K562 (cell line): Measurements from ENCODE around the gene CDK1. TPM values are rescaled to one million over a fixed set of nuclear protein-coding genes. Genes with fewer than 3 reads are reported as not detected.

Experiments used
- CTBP1 ChIP-seq: fragments of 450-650 bp; IDR thresholded peaks from 2 replicates; pipeline ENCODE4 v1.6.1; 2016; ENCODE audit warnings: borderline replicate concordance
- ELK1 ChIP-seq: sonication (generic); formaldehyde crosslinking; IDR thresholded peaks from 2 replicates; pipeline ENCODE4 v1.8.1; 2022; ENCODE audit warnings: missing genetic modification reagents
- ILK ChIP-seq: fragments of 450-650 bp; IDR thresholded peaks from 2 replicates; pipeline ENCODE4 v1.6.1; 2016; ENCODE audit warnings: missing genetic modification characterization, low read depth, mild to moderate bottlenecking, missing compliant biosample characterization, moderate library complexity, borderline replicate concordance
- IRF2 ChIP-seq: sonication (generic); formaldehyde crosslinking; IDR thresholded peaks from 2 replicates; pipeline ENCODE4 v1.8.1; 2022; ENCODE audit warnings: mild to moderate bottlenecking, missing genetic modification reagents
- NONO ChIP-seq, 2 experiments: fragments of 200-400 bp in 1 of 2; fragments of 450-650 bp in 1 of 2; formaldehyde crosslinking in 1 of 2; IDR thresholded peaks; 2 replicates each; pipeline ENCODE4 v1.6.1; 2017; ENCODE audit warnings: low read depth in 2 of 2, mild to moderate bottlenecking in 2 of 2, moderate library complexity in 2 of 2, low read length in 1 of 2
- NR4A1 ChIP-seq, 2 experiments: fragments of 250-450 bp in 1 of 2; fragments of 450-650 bp in 1 of 2; sonication (Bioruptor Pico) in 1 of 2; IDR thresholded peaks; 2 replicates each; pipeline versions ENCODE4 v1.4.0 to v1.6.1; 2016 to 2020; ENCODE audit warnings: mild to moderate bottlenecking in 2 of 2, missing compliant biosample characterization in 1 of 2, missing genetic modification characterization in 1 of 2, moderate library complexity in 1 of 2
- POU5F1 ChIP-seq: fragments of 150-350 bp; IDR thresholded peaks from 2 replicates; pipeline ENCODE4 v1.6.1; 2014; ENCODE audit warnings: borderline replicate concordance, low read length, low read depth, mild to moderate bottlenecking; ENCODE audit not compliant: partially characterized antibody
- PTBP1 ChIP-seq: fragments of 200-400 bp; formaldehyde crosslinking; IDR thresholded peaks from 2 replicates; pipeline ENCODE4 v1.6.1; 2017; ENCODE audit warnings: low read depth, low read length
- RBM39 ChIP-seq: fragments of 200-400 bp; formaldehyde crosslinking; optimal IDR thresholded peaks from 2 replicates; pipeline ENCODE3; 2018; ENCODE audit warnings: low read depth, low read length
- TAL1 ChIP-seq: fragments of 450-650 bp; IDR thresholded peaks from 2 replicates; pipeline ENCODE4 v1.6.1; 2016; ENCODE audit warnings: mild to moderate bottlenecking
- TFAM ChIP-seq: fragments of 250-450 bp; sonication (Bioruptor Pico); conservative IDR thresholded peaks from 2 replicates; pipeline ENCODE4 v1.5.0; 2021; ENCODE audit warnings: mild to moderate bottlenecking, moderate library complexity
- ZNF143 ChIP-seq: sonication (generic); formaldehyde crosslinking; IDR thresholded peaks from 2 replicates; pipeline ENCODE4 v1.9.0; 2022; ENCODE audit warnings: mild to moderate bottlenecking, missing genetic modification reagents
- ZNF318 ChIP-seq, 2 experiments: fragments of 450-650 bp; IDR thresholded peaks; 2 replicates each; pipeline ENCODE4 v1.6.1; 2016; ENCODE audit warnings: mild to moderate bottlenecking in 2 of 2, borderline replicate concordance in 1 of 2, low read depth in 1 of 2, moderate library complexity in 1 of 2
- polyA plus RNA-seq, 8 experiments: library from polyadenylated mRNA; depleted of rRNA in 4 of 8; stranded (reverse) in 5 of 8; unstranded in 3 of 8; fragments of >200 nt; fragmentation: Nextera tagmentation in 2 of 8; fragmentation: Illumina TruSeq in 1 of 8; extraction: Ambion mirVana in 2 of 8; extraction: Trizol in 1 of 8; gene quantifications; 2 replicates each; pipeline versions ENCODE4 v1.2.1 to v1.2.3, GENCODE V29; 2011 to 2014; ENCODE audit warnings: inconsistent platforms in 1 of 8, missing spikeins in 1 of 8
- total RNA-seq, 7 experiments: library from RNA; depleted of rRNA in 6 of 7; stranded (reverse); fragments of >200 nt in 6 of 7; fragmentation: Illumina TruSeq in 2 of 7; extraction: Trizol in 2 of 7; gene quantifications; 2 replicates each; pipeline versions ENCODE4 v1.2.1 to v1.2.3, GENCODE V29; 2011 to 2021; ENCODE audit warnings: low replicate concordance in 1 of 7
- TF ChIP-seq, protein P1 (sequence below): fragments of 450-650 bp; formaldehyde crosslinking; conservative IDR thresholded peaks from 2 replicates; pipeline ENCODE4 v1.4.0; 2022; ENCODE audit warnings: mild to moderate bottlenecking, missing genetic modification characterization

CDK1 gene
- total and polyA plus RNA-seq, 9 of the 15 experiments (the other 6 are each of a cell fraction or from before 2014, with no cell fraction given): 156 to 685 (median 236) TPM

GRCh38 chr10:60825520-60825919, 47.2 kb downstream of the CDK1 start (continued):
- TF ChIP-seq CTBP1: no peak
- TF ChIP-seq TFAM: no peak
- TF ChIP-seq ZNF143 (CRISPR knock-in tag): no peak
- TF ChIP-seq NONO (IDR thresholded peaks at IDR 0.05; ENCODE audit: low read depth in 2 of 2, low read length in 1 of 2): no peak
- TF ChIP-seq NR4A1 (CRISPR knock-in tag; IDR thresholded peaks at IDR 0.05): no peak
- TF ChIP-seq NR4A1 (tag; IDR thresholded peaks at IDR 0.05): 0 out of 2 replicates have a peak, but pooled peaks have one; percentile 47
- no peak for TF ChIP-seq ZNF318 (IDR thresholded peaks at IDR 0.05; ENCODE audit: borderline replicate concordance in 1 of 2, low read depth in 1 of 2)
- TF ChIP-seq PTBP1: no peak
- no peak for TF ChIP-seq IRF2
- TF ChIP-seq TAL1: no peak
- no peak for TF ChIP-seq ELK1 (CRISPR knock-in tag)
- TF ChIP-seq RBM39: no peak
- TF ChIP-seq POU5F1: no peak
- TF ChIP-seq ILK (tag): peak; percentile 40; the same call in 1 of the 2 replicates
- TF ChIP-seq, protein P1, sequence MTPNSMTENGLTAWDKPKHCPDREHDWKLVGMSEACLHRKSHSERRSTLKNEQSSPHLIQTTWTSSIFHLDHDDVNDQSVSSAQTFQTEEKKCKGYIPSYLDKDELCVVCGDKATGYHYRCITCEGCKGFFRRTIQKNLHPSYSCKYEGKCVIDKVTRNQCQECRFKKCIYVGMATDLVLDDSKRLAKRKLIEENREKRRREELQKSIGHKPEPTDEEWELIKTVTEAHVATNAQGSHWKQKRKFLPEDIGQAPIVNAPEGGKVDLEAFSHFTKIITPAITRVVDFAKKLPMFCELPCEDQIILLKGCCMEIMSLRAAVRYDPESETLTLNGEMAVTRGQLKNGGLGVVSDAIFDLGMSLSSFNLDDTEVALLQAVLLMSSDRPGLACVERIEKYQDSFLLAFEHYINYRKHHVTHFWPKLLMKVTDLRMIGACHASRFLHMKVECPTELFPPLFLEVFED (CRISPR knock-in tag): no peak
